Measurements from ENCODE around the gene CSAD.
A peak's percentile ranks its signal among the peaks of the same experiment; 100 is the strongest.

The CSAD gene, protein sequence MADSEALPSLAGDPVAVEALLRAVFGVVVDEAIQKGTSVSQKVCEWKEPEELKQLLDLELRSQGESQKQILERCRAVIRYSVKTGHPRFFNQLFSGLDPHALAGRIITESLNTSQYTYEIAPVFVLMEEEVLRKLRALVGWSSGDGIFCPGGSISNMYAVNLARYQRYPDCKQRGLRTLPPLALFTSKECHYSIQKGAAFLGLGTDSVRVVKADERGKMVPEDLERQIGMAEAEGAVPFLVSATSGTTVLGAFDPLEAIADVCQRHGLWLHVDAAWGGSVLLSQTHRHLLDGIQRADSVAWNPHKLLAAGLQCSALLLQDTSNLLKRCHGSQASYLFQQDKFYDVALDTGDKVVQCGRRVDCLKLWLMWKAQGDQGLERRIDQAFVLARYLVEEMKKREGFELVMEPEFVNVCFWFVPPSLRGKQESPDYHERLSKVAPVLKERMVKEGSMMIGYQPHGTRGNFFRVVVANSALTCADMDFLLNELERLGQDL

DNA sequence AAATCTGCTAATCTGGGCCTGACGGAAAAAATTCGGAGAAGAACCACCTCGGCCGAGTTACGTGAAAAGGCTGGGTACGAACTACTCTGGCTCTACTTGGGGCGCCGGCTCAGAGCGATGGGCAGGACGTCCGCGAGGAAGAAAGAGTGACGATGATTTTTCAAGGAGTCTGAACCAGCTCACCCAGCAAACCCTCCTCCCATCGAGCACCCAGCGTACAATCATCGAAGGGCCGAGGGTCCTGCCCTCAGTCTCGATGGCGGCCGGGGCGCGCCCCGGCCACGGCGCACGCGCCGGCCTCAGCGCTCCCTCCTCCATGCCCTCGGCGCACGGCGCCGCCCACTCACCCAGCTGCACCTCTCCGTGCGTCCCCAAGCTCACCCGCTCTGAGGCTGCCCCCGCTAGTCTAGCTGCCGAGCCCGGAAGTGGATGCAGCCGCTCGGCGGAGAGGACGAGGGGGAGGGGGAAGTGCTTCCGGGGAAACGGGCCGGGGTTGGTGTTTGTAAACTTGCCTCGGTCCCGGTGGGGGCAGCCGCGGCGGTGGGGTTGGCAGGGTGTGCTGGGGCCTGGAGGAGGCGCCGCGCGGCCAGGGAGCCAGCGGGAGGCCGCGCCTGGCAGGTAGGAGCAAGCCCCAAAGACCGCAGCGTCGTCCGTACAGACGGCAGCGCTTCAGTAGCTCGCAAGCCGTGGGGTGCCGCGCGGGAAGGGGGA is at the start of gene CSAD, which contains the start of gene ZNF740:
CSAD (minus strand) TSS at position 706 of the 711 bp plus-strand sequence. CDS start 7,455 bp downstream, outside the sequence.
ZNF740 (plus strand) TSS at position 503 of the 711 bp plus-strand sequence. CDS start 1,262 bp downstream, outside the sequence.
- TF ChIP-seq, protein P1, sequence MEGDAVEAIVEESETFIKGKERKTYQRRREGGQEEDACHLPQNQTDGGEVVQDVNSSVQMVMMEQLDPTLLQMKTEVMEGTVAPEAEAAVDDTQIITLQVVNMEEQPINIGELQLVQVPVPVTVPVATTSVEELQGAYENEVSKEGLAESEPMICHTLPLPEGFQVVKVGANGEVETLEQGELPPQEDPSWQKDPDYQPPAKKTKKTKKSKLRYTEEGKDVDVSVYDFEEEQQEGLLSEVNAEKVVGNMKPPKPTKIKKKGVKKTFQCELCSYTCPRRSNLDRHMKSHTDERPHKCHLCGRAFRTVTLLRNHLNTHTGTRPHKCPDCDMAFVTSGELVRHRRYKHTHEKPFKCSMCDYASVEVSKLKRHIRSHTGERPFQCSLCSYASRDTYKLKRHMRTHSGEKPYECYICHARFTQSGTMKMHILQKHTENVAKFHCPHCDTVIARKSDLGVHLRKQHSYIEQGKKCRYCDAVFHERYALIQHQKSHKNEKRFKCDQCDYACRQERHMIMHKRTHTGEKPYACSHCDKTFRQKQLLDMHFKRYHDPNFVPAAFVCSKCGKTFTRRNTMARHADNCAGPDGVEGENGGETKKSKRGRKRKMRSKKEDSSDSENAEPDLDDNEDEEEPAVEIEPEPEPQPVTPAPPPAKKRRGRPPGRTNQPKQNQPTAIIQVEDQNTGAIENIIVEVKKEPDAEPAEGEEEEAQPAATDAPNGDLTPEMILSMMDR (IDR thresholded peaks at IDR 0.05; ENCODE audit: insufficient read depth, low read depth, low read length, missing control alignments) = no peak
- peak within 1 kb of the TSS; percentile 67 for H3K4me3 ChIP-seq (ENCODE audit: low read depth, low read length)
- peak; percentile 99 for DNase-seq (ENCODE audit: low read depth)

DNA sequence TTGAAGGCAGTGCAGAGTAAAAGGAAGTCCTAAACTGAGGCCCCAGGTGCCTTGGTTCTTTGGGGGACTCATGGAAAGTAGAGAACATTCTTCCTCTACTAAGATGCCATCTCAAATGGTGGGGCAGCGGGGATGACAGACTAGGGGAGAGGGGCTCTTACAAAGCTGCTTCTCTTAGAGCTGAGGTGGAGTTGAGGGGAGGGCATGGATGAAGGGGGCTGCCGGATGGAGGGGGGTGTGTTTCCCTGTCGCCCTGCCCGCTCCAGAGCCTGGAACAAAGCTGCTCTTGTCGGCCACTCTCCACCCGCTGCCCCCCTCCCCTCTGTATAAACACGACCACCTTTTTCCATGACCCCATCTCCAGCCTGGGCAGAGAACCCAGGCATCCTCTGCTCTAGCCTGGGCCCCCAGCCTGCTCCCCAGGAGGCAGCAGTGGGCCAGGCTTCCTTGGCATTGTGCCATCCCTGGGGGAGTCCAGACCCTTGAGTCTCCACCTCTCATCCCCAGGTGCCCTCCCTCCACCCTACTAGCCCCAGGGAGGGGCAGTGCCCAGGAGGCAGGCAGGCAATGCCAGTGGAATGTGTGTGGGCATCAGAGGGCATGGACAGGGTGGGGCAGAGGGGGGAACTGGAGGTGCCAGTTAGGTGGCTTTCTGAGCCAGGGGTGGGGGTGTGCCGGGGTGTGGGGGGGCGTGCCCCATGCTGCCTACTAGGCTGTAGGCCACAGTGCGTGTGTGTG is 49.6 kb upstream of the CSAD start:
- no peak for DNase-seq (ENCODE audit: low read depth)
- TF ChIP-seq, protein P1 (IDR thresholded peaks at IDR 0.05; ENCODE audit: insufficient read depth, low read depth, low read length, missing control alignments) = no peak
- H3K4me3 ChIP-seq (ENCODE audit: low read depth, low read length) = no peak overlapping the region

DNA sequence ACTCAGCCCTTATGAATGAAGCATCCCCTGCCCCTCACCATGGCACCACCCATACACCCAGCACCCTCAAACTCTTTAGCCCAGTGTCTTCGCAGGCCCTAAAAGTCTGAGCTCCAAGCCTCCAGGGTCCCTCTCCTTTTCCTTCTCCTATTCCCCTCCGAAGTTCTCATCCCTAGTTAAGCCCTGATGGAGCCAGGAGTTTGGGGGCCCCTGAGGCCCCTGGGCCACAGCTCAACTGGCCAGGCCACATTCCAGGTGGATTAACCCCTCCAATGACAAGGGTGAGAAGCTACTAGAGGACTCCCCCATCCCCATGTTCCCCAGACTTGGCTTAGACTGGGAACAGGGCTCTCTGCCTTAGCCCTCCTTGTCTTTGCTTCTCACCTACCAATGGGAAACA is 48.7 kb upstream of the CSAD start:
- no peak for DNase-seq (ENCODE audit: low read depth)
- TF ChIP-seq, protein P1 (IDR thresholded peaks at IDR 0.05; ENCODE audit: insufficient read depth, low read depth, low read length, missing control alignments) = no peak
- no peak overlapping the region for H3K4me3 ChIP-seq (ENCODE audit: low read depth, low read length)

DNA sequence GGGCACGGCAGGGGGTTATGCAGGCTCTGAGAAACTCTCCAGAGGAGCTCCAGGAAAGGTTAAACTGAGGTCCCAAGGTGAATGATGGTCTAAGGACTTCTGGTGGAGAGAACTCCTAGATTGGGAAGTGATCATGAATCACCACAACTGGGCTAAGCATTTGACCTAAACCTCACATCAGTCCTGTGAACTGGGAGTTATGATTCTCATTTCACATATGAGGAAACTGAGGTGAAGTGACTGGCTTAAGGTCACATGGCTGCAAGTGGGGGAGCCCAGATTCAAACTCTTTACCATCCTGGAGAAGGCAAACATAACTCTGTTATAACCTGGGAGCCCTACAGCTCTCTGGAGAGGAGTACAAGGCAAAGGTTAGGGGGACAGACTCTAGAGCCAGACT is 47.1 kb upstream of the CSAD start:
- no peak for DNase-seq (ENCODE audit: low read depth)
- TF ChIP-seq, protein P1 (IDR thresholded peaks at IDR 0.05; ENCODE audit: insufficient read depth, low read depth, low read length, missing control alignments) = no peak
- no peak overlapping the region for H3K4me3 ChIP-seq (ENCODE audit: low read depth, low read length)

DNA sequence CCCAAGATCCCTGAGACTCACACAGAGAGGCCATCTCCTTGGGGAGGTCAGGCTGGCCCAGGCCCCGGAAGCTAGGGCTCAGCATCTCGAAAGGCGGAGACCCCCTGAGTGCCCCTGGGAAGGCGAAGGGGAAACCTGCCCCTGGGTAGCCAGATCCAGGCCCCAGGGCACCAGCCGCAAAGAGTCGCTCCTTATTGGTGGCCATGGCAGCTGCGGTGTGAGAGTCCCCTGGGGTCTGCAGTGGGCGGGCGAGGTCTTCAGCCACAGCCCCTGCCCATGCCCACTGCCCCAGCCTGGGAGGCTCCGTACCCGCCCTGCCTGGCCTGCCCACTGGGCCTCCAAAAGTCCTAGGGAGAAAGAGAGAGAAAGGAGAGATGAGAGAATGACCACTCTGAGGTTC is 46.6 kb upstream of the CSAD start:
- TF ChIP-seq, protein P1 (IDR thresholded peaks at IDR 0.05; ENCODE audit: insufficient read depth, low read depth, low read length, missing control alignments) = no peak
- H3K4me3 ChIP-seq (ENCODE audit: low read depth, low read length) = no peak overlapping the region
- DNase-seq (ENCODE audit: low read depth) = no peak

DNA sequence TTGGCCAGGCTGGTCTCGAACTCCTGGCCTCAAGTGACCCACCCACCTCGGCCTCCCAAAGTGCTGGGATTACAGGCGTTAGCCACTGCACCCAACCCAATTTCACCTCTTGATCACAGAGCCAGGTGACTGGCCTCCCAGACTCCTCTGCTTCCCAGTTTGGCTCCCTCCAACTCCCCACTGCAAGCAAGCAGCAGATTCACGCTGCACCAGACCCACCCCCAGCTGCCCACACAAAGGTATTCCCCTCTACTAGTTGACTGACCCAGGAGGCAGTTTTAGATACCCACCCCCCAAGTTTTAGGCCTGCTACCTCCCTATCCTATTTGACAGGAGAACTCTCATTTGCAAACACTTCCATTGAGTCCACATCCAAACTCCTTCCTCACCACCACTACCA is 46.1 kb upstream of the CSAD start:
- TF ChIP-seq, protein P1 (IDR thresholded peaks at IDR 0.05; ENCODE audit: insufficient read depth, low read depth, low read length, missing control alignments) = no peak
- H3K4me3 ChIP-seq (ENCODE audit: low read depth, low read length) = no peak overlapping the region
- DNase-seq (ENCODE audit: low read depth) = no peak
